ENCODE data around the gene ZBTB43. TPM values are rescaled to one million over a fixed set of nuclear protein-coding genes. Genes with fewer than 3 reads are reported as not detected.

Gene ZBTB43
- polyA plus RNA-seq, 1 donor from 2014 or later = 12.3 TPM

DNA sequence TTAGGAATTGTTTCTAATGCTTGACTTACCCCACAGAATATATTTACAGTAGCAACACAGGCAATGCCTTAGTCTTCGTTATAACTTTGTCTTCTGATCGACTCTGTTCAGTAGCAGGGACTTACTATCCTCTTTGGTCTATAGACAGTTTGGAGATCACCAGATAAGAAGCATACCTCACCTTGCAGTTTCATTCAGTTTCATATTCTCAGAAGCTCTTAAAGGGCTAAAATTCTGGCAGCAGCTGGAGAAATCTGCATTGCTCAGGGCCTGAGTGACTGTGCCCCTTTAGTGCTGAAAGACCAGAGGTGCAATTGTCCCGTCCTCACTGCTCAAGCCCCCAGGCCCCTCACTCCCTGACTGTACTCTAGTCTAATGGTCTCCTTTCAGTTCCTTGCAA lies 26.0 kb downstream of the ZBTB43 start:
- H3K79me2 ChIP-seq (replicated peaks; ENCODE audit: insufficient read depth, low read length) = peaks cover 10% of the 10 kb centered on the region
- no peaks in the 10 kb centered on the region for H3F3A ChIP-seq (ENCODE audit: insufficient read depth, low read length, poor library complexity, severe bottlenecking)
- H3K4me2 ChIP-seq (ENCODE audit: low read length) = no peak overlapping the region
- TF ChIP-seq POLR2AphosphoS5 (IDR thresholded peaks at IDR 0.05) (no peak), CTCF (IDR thresholded peaks at IDR 0.05; ENCODE audit: poor library complexity, severe bottlenecking) (no peak), RAD21 (conservative IDR thresholded peaks at IDR 0.05) (no peak), EZH2 (IDR thresholded peaks at IDR 0.05; ENCODE audit: borderline replicate concordance, insufficient read depth, low read length, poor library complexity, severe bottlenecking) (no peak), SMC3 (conservative IDR thresholded peaks at IDR 0.05; ENCODE audit: poor library complexity) (no peak), EP300 (conservative IDR thresholded peaks at IDR 0.05; ENCODE audit: poor library complexity, severe bottlenecking) (no peak), MXI1 (conservative IDR thresholded peaks at IDR 0.05; ENCODE audit: poor library complexity, severe bottlenecking) (no peak), TAF1 (IDR thresholded peaks at IDR 0.05; ENCODE audit: low read depth) (no peak)
- TF ChIP-seq, protein P1, sequence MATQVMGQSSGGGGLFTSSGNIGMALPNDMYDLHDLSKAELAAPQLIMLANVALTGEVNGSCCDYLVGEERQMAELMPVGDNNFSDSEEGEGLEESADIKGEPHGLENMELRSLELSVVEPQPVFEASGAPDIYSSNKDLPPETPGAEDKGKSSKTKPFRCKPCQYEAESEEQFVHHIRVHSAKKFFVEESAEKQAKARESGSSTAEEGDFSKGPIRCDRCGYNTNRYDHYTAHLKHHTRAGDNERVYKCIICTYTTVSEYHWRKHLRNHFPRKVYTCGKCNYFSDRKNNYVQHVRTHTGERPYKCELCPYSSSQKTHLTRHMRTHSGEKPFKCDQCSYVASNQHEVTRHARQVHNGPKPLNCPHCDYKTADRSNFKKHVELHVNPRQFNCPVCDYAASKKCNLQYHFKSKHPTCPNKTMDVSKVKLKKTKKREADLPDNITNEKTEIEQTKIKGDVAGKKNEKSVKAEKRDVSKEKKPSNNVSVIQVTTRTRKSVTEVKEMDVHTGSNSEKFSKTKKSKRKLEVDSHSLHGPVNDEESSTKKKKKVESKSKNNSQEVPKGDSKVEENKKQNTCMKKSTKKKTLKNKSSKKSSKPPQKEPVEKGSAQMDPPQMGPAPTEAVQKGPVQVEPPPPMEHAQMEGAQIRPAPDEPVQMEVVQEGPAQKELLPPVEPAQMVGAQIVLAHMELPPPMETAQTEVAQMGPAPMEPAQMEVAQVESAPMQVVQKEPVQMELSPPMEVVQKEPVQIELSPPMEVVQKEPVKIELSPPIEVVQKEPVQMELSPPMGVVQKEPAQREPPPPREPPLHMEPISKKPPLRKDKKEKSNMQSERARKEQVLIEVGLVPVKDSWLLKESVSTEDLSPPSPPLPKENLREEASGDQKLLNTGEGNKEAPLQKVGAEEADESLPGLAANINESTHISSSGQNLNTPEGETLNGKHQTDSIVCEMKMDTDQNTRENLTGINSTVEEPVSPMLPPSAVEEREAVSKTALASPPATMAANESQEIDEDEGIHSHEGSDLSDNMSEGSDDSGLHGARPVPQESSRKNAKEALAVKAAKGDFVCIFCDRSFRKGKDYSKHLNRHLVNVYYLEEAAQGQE (IDR thresholded peaks at IDR 0.05; ENCODE audit: borderline replicate concordance) = no peak
- no peaks in the 10 kb centered on the region for H3K9me2 ChIP-seq (ENCODE audit: insufficient read depth, low read length)
- no peak overlapping the region for H3K27ac ChIP-seq (ENCODE audit: low read length)
- no peaks in the 10 kb centered on the region for H4K20me1 ChIP-seq (ENCODE audit: insufficient read depth)
- H3K27me3 ChIP-seq (ENCODE audit: insufficient read depth, low read depth, low read length) = no peaks in the 10 kb centered on the region
- no peaks in the 10 kb centered on the region for H3K36me3 ChIP-seq (ENCODE audit: insufficient read depth, low read length)
- no peaks in the 10 kb centered on the region for H3K9me3 ChIP-seq (ENCODE audit: low read length)
- H3K9ac ChIP-seq (ENCODE audit: low read length) = no peak overlapping the region
- no peak overlapping the region for H2AFZ ChIP-seq (ENCODE audit: low read depth, low read length)
- H3K4me3 ChIP-seq (ENCODE audit: low read length) = no peak overlapping the region

GRCh38 chr9:126832440-126832839 lies 27.6 kb downstream of the ZBTB43 start:
- H3K4me2 ChIP-seq (ENCODE audit: low read length) = no peak overlapping the region
- H3K36me3 ChIP-seq (ENCODE audit: insufficient read depth, low read length) = no peaks in the 10 kb centered on the region
- H3K79me2 ChIP-seq (replicated peaks; ENCODE audit: insufficient read depth, low read length) = peaks cover 7% of the 10 kb centered on the region
- no peak overlapping the region for H3K4me3 ChIP-seq (ENCODE audit: low read length)
- H3K9me2 ChIP-seq (ENCODE audit: insufficient read depth, low read length) = no peaks in the 10 kb centered on the region
- no peaks in the 10 kb centered on the region for H3F3A ChIP-seq (ENCODE audit: insufficient read depth, low read length, poor library complexity, severe bottlenecking)
- no peak overlapping the region for H3K27ac ChIP-seq (ENCODE audit: low read length)
- no peaks in the 10 kb centered on the region for H3K27me3 ChIP-seq (ENCODE audit: insufficient read depth, low read depth, low read length)
- H3K9me3 ChIP-seq (ENCODE audit: low read length) = no peaks in the 10 kb centered on the region
- H3K9ac ChIP-seq (ENCODE audit: low read length) = no peak overlapping the region
- no peak overlapping the region for H2AFZ ChIP-seq (ENCODE audit: low read depth, low read length)
- H4K20me1 ChIP-seq (ENCODE audit: insufficient read depth) = no peaks in the 10 kb centered on the region
- no peak for TF ChIP-seq POLR2AphosphoS5 (IDR thresholded peaks at IDR 0.05)

DNA sequence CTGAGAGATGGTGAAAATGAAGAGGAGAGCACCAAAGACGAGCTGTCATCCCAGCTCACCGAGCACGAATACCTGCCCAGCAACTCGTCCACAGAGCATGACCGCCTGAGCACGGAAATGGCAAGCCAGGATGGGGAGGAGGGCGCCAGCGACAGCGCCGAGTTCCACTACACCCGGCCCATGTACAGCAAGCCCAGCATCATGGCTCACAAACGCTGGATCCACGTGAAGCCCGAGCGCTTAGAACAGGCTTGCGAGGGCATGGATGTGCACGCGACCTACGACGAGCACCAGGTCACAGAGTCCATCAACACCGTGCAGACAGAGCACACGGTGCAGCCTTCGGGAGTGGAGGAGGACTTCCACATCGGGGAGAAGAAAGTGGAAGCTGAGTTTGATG lies 28.2 kb downstream of the ZBTB43 start:
- no peak overlapping the region for H2AFZ ChIP-seq (ENCODE audit: low read depth, low read length)
- no peaks in the 10 kb centered on the region for H3K9me3 ChIP-seq (ENCODE audit: low read length)
- TF ChIP-seq MXI1 (conservative IDR thresholded peaks at IDR 0.05; ENCODE audit: poor library complexity, severe bottlenecking) (no peak), CTCF (IDR thresholded peaks at IDR 0.05; ENCODE audit: poor library complexity, severe bottlenecking) (no peak), SMC3 (conservative IDR thresholded peaks at IDR 0.05; ENCODE audit: poor library complexity) (no peak), TAF1 (IDR thresholded peaks at IDR 0.05; ENCODE audit: low read depth) (no peak), EZH2 (IDR thresholded peaks at IDR 0.05; ENCODE audit: borderline replicate concordance, insufficient read depth, low read length, poor library complexity, severe bottlenecking) (no peak), POLR2AphosphoS5 (IDR thresholded peaks at IDR 0.05) (no peak), EP300 (conservative IDR thresholded peaks at IDR 0.05; ENCODE audit: poor library complexity, severe bottlenecking) (no peak), RAD21 (conservative IDR thresholded peaks at IDR 0.05) (no peak)
- TF ChIP-seq, protein P1 (IDR thresholded peaks at IDR 0.05; ENCODE audit: borderline replicate concordance) = no peak
- H3K79me2 ChIP-seq (replicated peaks; ENCODE audit: insufficient read depth, low read length) = peaks cover 7% of the 10 kb centered on the region
- H3K4me2 ChIP-seq (ENCODE audit: low read length) = no peak overlapping the region
- H3F3A ChIP-seq (ENCODE audit: insufficient read depth, low read length, poor library complexity, severe bottlenecking) = no peaks in the 10 kb centered on the region
- no peaks in the 10 kb centered on the region for H3K9me2 ChIP-seq (ENCODE audit: insufficient read depth, low read length)
- H3K4me3 ChIP-seq (ENCODE audit: low read length) = no peak overlapping the region
- H4K20me1 ChIP-seq (ENCODE audit: insufficient read depth) = no peaks in the 10 kb centered on the region
- H3K36me3 ChIP-seq (ENCODE audit: insufficient read depth, low read length) = no peaks in the 10 kb centered on the region
- H3K27ac ChIP-seq (ENCODE audit: low read length) = no peak overlapping the region
- H3K9ac ChIP-seq (ENCODE audit: low read length) = no peak overlapping the region
- no peaks in the 10 kb centered on the region for H3K27me3 ChIP-seq (ENCODE audit: insufficient read depth, low read depth, low read length)

All from neural cell (in vitro differentiated cells).